Kidney (tissue), 14 donors: ENCODE results near the gene PPP2CA. TPM values are rescaled to one million over a fixed set of nuclear protein-coding genes. Genes with fewer than 3 reads are reported as not detected.
"Not testable (repeated sequence)": the region's sequence is repeated elsewhere in the genome, so short reads cannot be mapped to it uniquely, and the experiment has no call there.

Experiments
- DNase-seq, 5 donors: peaks; one replicate each; pipeline ENCODE4 v3.0.0-alpha.2; 2013 to 2020
- FAIRE-seq: peaks from 2 replicates; lab custom pipeline; 2012; peaks lifted over from hg19 to GRCh38; lab: Jason Lieb, UNC
- H3K27ac ChIP-seq, 2 donors: one replicate each; pipeline ENCODE4 v1.7.0; 2013; ENCODE audit warnings: low read depth in 2 of 2, low read length in 2 of 2, inconsistent platforms in 1 of 2
- H3K27me3 ChIP-seq: one replicate; pipeline ENCODE4 v1.7.1; 2013; ENCODE audit warnings: low read length, inconsistent platforms; ENCODE audit not compliant: control insufficient read depth, insufficient read depth
- H3K36me3 ChIP-seq, 3 donors: one replicate each; pipeline versions ENCODE4 v1.7.0 to v1.7.1; 2013; ENCODE audit warnings: low read length in 3 of 3, control low read depth in 1 of 3, inconsistent platforms in 1 of 3; ENCODE audit not compliant: insufficient read depth in 3 of 3, control insufficient read depth in 2 of 3
- H3K4me1 ChIP-seq, 3 donors: one replicate each; pipeline versions ENCODE4 v1.7.0 to v1.7.1; 2013; ENCODE audit warnings: low read length in 3 of 3, inconsistent platforms in 1 of 3, low read depth in 1 of 3; ENCODE audit not compliant: control insufficient read depth in 2 of 3, insufficient read depth in 2 of 3
- H3K4me3 ChIP-seq, 3 donors: one replicate each; pipeline versions ENCODE4 v1.7.0 to v1.8.1; 2013; ENCODE audit warnings: low read length in 3 of 3, control low read depth in 1 of 3, inconsistent platforms in 1 of 3
- H3K9ac ChIP-seq, 3 donors: one replicate each; pipeline versions ENCODE4 v1.7.0 to v1.7.1; 2013; ENCODE audit warnings: low read length in 3 of 3, control low read depth in 1 of 3, inconsistent platforms in 1 of 3
- H3K9me3 ChIP-seq, 3 donors: one replicate each; pipeline versions ENCODE4 v1.7.0 to v1.7.1; 2013; ENCODE audit warnings: low read length in 3 of 3, control low read depth in 1 of 3, inconsistent platforms in 1 of 3; ENCODE audit not compliant: control insufficient read depth in 2 of 3, insufficient read depth in 1 of 3
- intact Hi-C: fragments of 100-400 bp; cut with DNase I; formaldehyde crosslinking; loops from one replicate; pipeline ENCODE4 v1.11.1; 2022
- polyA plus RNA-seq: library from polyadenylated mRNA; stranded (reverse); fragments of 350-450 nt; fragmentation: Illumina TruSeq; extraction: RNeasy Lipid Tissue Mini Kit (QIAGEN cat#74804); gene quantifications from one replicate; pipeline ENCODE4 v1.2.3, GENCODE V29; 2014; ENCODE audit warnings: low read depth, low replicate concordance; ENCODE audit not compliant: insufficient read depth
- total RNA-seq: library from RNA; stranded (reverse); fragmentation: NEBNext Ultra II Directional; extraction: Animal tissue kit (Norgen Biotek cat#: 25700); gene quantifications from one replicate; pipeline ENCODE4 v1.2.1, GENCODE V29; 2021
- TF ChIP-seq, protein P1 (sequence below): IDR thresholded peaks from 3 replicates; pipeline ENCODE4 v1.5.1; 2012; ENCODE audit warnings: mild to moderate bottlenecking, moderate library complexity, borderline replicate concordance; ENCODE audit not compliant: insufficient read depth; ENCODE audit errors: extremely low read depth
- donor health status: control.
- donor health status: control.
- donor health status: control.
- donor health status: control.
- donor health status: control.
- donor health status: DM: yes; HTN: yes; CAD: no.
- donor health status: Normal renal cell carcinoma (clear cell type).

PPP2CA gene
- total and polyA plus RNA-seq, 2 donors from 2014 or later: 94.8 to 121 TPM

GRCh38 chr5:134153657-134154056 lies 72.2 kb downstream of the PPP2CA start:
- no peak overlapping the region for H3K27ac ChIP-seq
- FAIRE-seq (no peak), DNase-seq (no peak)
- intact Hi-C loops: no loop called here
- H3K9me3 ChIP-seq: no peaks in the 10 kb centered on the region
- peaks cover 18 to 56% (median 27%) of the 10 kb centered on the region in 3 donors for H3K36me3 ChIP-seq
- no peak overlapping the region for H3K4me3 ChIP-seq
- H3K27me3 ChIP-seq: no peaks in the 10 kb centered on the region
- TF ChIP-seq, protein P1, sequence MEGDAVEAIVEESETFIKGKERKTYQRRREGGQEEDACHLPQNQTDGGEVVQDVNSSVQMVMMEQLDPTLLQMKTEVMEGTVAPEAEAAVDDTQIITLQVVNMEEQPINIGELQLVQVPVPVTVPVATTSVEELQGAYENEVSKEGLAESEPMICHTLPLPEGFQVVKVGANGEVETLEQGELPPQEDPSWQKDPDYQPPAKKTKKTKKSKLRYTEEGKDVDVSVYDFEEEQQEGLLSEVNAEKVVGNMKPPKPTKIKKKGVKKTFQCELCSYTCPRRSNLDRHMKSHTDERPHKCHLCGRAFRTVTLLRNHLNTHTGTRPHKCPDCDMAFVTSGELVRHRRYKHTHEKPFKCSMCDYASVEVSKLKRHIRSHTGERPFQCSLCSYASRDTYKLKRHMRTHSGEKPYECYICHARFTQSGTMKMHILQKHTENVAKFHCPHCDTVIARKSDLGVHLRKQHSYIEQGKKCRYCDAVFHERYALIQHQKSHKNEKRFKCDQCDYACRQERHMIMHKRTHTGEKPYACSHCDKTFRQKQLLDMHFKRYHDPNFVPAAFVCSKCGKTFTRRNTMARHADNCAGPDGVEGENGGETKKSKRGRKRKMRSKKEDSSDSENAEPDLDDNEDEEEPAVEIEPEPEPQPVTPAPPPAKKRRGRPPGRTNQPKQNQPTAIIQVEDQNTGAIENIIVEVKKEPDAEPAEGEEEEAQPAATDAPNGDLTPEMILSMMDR: no peak
- no peak overlapping the region for H3K9ac ChIP-seq
- no peaks in the 10 kb centered on the region for H3K4me1 ChIP-seq

DNA sequence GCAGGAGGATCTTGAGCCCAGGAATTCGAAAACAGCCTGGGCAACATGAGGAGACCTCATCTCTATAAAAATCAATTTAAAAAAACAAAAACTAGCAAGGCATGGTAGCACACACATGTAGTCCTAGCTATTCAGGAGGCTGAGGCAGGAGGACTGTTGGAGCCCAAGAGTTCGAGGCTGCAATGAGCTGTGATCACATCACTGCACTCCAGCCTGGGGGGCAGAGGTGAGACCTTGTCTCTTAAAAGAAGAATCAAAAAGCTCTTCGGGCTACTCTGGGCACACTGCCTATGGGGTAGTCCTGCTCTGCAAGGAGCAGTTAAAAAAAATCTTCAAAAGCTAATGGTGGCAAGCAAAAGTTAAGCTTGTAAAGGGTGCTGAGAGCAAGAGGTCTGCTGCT lies 72.6 kb downstream of the PPP2CA start:
- intact Hi-C loops: no loop called here
- Histone ChIP-seq H3K27ac (no peak overlapping the region), H3K4me1 (no peaks in the 10 kb centered on the region), H3K4me3 (no peak overlapping the region), H3K9ac (no peak overlapping the region), H3K9me3 (no peaks in the 10 kb centered on the region), H3K27me3 (no peaks in the 10 kb centered on the region), H3K36me3 (peaks cover 17 to 52% (median 25%) of the 10 kb centered on the region in 3 donors)
- FAIRE-seq (no peak), DNase-seq (no peak)
- TF ChIP-seq, protein P1: no peak

GRCh38 chr5:134152173-134152832 lies 73.6 kb downstream of the PPP2CA start:
- H3K36me3 ChIP-seq: peaks cover 13 to 43% (median 20%) of the 10 kb centered on the region in 3 donors
- H3K4me1 ChIP-seq, H3K9ac ChIP-seq, H3K27me3 ChIP-seq, intact Hi-C loops, H3K27ac ChIP-seq, DNase-seq, H3K9me3 ChIP-seq, H3K4me3 ChIP-seq, FAIRE-seq: not testable (repeated sequence)

DNA sequence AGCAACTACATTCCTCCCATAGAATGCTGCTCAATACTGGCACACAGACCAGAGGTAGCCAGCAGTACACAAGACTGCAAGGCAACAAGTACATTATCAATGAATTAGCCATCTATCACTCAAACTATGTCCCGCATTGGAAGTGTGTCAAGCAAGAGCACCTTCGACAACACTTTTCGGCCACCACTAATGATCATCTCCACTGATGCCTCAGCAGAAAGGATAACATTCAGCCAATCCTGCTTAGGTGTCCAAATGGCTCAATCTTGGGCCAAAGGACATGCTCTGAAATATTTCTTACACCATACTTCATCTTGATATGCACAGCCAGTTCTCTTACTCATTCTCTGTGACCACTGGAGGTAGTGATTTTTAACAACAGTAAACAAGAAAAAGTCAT lies 74.2 kb downstream of the PPP2CA start:
- FAIRE-seq: no peak
- Histone ChIP-seq H3K36me3 (peaks cover 13 to 45% (median 20%) of the 10 kb centered on the region in 3 donors), H3K27ac (no peak overlapping the region), H3K27me3 (no peaks in the 10 kb centered on the region), H3K4me3 (no peak overlapping the region), H3K9me3 (no peaks in the 10 kb centered on the region), H3K9ac (no peak overlapping the region), H3K4me1 (no peaks in the 10 kb centered on the region)
- intact Hi-C loops: no loop called here
- DNase-seq: no peak
- TF ChIP-seq, protein P1: no peak
